Fibroblast of skin of left biceps (primary cell): ENCODE measurements around the gene KCND3.
A peak's percentile ranks its signal among the peaks of the same experiment; 100 is the strongest.

Experiments used
- DNase-seq, 2 experiments: peaks; one replicate each; pipeline ENCODE4 v3.0.0-alpha.2; 2013; ENCODE audit warnings: low read depth in 2 of 2

Gene KCND3

DNA sequence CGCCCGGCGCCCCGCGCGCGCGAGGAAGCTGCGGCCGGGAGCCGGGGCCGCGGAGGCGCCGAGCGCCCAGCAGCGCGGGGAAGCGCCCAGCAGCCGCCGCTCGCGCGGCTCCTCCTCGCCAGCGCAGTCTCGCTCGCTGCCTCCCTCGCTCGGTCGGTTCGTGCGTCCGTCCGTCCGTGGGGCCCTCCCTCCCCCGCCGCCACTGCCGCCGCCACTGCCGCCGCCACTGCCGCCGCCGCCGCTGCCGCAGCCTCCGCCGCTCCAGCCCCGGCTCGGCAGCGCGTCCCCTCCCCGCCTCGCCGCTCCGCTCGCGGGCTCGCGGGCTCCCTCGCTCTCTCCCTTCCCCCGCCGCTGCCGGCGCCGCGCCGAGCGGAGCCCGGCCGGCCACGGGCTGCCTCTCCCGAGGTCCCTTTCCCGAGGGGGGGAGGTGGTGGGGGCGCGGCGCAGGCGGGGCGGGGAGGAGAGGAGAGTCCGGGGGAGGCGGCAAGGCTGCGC lies at the start of gene KCND3:
TSS of gene KCND3 (minus strand) at position 138 of the 495 bp plus-strand sequence.
- DNase-seq, result no peak

- DNase-seq, result no peak
Measured at GRCh38 chr1:112034277-112034676, 44.8 kb upstream of the KCND3 start.

DNA sequence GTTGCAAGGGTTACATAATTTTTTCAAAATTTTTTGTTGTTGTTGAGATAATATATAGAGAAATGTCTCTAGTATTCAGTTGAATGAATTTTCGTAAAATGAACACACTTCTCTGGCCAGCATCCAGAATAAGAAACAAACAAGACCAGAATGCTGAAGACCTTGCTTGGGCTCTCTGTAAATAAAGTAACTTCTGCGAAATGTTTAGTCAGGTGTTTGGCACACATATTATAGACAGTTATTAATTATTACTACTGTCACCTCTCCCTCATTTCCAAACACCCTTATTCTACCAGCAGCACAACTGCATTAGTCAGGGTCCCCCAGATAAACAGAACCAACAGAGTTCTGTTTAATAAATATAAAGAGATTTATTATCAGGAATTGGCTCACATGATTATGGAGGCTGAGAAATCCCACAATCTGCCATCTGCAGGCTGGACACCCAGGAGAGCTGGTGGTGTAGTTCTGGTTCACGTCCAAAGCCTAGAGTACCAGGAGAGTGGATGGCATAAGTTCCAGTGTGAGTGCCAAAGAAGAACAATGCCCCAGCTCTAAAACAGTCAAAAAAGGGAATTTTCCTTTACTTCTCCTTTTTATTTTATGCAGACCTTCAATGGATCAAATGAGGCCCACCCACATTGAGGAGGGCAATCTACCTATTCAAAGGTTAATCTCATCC lies 44.1 kb upstream of the KCND3 start:
- DNase-seq, result no peak

DNA sequence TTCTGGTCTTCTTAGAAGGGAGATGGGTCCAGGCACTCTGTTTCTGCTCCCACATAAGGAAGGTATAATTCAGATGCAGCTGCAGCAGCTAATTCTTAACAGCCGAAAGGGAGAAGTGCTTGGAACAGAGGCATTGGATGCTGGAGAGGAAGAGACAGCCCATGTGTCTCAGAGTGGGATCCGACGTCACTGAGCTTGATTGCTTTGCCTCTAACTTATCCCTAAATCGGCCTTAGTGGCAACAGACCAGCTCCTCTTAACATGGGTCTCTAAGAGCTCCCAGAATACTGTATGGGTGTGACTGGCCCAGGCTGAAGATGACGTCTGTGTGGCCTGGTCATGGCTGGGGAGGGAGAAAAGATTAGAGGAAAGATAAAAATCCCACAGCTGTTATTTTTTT lies 40.7 kb upstream of the KCND3 start:
- DNase-seq, result no peak

GRCh38 chr1:112027696-112028095 lies 38.2 kb upstream of the KCND3 start:
- no peak for DNase-seq

DNA sequence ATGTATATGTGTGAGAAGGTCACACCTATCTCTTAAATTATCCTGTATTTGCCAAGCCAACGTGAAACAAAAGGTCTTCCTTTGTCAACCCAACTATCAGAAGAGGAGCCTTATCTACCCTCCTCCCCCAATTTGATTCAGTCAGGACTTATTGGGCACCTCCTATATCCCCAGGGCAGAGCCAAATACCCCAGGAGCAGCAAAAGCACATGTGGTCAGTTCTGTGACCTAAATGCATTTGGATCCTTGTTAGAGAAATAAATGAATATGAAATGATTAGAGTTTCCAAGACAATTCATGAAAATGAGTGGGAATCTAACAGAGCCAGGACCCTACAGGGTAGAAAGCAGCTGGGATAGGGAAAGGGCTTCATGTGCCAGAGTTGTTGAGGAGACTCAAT lies 37.0 kb upstream of the KCND3 start:
- DNase-seq, result no peak

- no peak for DNase-seq
Measured at GRCh38 chr1:112026016-112026415, 36.5 kb upstream of the KCND3 start.

DNA sequence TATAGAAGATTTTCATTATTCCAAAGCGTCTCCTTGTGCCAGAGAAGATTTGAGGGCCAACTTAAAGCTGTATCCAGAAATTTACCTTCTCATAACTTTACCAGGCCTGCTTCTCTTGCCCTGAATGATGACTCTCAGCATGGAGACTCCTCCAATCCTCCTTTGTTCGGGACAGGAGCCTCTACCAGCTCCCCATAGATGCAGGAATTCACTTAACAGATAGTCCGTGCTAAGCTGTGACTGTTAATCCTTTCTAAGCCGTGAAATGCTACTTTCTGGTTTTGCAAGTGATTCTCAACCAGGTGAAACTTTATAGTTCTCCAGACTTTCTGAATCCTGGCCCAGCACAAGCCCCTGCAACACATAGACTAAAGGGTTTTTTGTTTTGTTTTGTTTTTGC lies 31.8 kb upstream of the KCND3 start:
- no peak for DNase-seq

GRCh38 chr1:112017183-112017582 lies 27.7 kb upstream of the KCND3 start:
- no peak for DNase-seq

GRCh38 chr1:112012823-112013222 lies 23.4 kb upstream of the KCND3 start:
- no peak for DNase-seq

DNA sequence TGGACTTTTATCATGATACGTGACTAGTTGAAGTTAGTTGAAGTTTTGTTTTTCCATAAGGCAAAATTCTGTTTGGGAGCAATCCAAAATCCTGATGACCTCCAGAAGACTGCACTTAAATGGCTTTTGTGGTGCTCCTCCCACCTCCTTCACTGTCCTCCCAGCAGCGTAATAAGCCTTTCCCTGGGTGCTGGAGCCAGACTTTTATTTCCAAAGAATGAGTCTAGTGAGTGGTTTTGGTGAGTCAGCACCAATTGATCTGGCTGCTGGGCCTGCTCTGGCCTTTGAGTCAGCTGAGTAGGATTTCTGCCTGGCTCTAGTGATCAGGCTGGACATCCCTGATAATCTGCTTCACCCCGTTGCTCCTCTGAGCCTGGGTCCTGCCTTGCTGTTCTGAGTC lies 21.7 kb upstream of the KCND3 start:
- DNase-seq, result no peak

- DNase-seq, result no peak
Measured at GRCh38 chr1:112007169-112007568, 17.7 kb upstream of the KCND3 start.

GRCh38 chr1:112006416-112007025 lies 17.1 kb upstream of the KCND3 start:
- no peak for DNase-seq

DNA sequence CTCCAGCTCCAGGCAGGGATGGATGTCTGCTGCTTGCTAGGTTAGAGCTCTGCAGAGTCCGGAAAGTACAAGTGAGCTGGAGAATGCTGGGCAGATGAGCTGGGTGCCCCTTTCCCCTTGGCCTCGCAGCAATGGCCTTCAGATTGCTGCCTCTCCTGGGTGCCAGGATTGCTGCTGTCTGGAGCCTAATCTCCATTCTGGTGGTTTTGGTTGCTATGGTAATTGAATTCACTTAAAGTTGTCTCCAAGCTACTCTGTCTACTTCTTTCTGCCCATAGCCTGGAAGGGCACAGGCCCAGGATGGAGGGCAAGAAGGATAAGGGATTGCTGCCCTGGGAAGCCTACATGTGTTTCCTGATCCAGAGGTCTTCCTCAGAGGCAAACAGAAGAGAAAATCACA lies 14.6 kb upstream of the KCND3 start:
- no peak for DNase-seq

GRCh38 chr1:112002514-112002913 lies 13.0 kb upstream of the KCND3 start:
- DNase-seq, result no peak

DNA sequence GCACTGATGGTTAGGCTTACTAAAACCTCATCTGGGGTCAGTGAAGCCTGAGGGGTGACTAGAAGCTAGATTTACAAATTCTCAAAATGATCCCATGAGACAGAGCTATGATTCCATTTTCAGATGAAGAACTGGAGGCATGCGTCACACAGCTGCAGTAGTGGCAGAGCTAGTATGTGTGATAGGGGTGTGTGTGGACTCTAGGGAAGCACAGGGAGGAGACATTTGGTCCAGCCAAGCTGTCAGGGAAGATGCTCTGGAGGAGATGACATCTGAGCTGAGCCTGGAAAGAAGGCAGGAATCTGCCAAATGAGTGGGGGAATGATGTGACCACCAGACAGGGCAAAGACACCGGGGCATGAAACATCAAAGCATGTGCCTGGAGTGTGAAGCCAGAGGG lies 12.0 kb upstream of the KCND3 start:
- DNase-seq, result no peak

GRCh38 chr1:112000048-112000447 lies 10.6 kb upstream of the KCND3 start:
- DNase-seq, result no peak

DNA sequence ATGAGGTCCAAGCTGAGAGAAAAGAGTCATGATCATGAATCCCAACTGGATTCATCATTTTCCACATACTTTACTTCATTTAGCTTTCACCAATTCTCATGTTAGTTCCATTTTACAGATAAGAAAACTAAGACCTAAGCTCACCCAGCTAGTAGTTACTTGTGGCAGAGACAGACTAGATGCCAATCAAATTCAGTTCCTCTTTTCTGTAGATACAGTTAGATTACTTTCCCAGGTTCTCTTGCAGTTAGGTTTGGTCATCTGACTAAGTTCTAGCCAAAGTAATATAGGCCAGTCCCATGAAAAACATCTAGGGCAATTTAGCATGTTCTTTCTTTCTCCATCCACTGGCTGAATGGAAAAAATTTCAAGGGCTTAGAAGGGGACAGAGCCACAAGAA lies 8.9 kb upstream of the KCND3 start:
- no peak for DNase-seq

- DNase-seq, result no peak
Measured at GRCh38 chr1:111992476-111992875, 3.0 kb upstream of the KCND3 start.

- peak in 1 of 2 experiments; percentile 10 for DNase-seq
Measured at GRCh38 chr1:111990878-111991718, 1.6 kb upstream of the KCND3 start.

DNA sequence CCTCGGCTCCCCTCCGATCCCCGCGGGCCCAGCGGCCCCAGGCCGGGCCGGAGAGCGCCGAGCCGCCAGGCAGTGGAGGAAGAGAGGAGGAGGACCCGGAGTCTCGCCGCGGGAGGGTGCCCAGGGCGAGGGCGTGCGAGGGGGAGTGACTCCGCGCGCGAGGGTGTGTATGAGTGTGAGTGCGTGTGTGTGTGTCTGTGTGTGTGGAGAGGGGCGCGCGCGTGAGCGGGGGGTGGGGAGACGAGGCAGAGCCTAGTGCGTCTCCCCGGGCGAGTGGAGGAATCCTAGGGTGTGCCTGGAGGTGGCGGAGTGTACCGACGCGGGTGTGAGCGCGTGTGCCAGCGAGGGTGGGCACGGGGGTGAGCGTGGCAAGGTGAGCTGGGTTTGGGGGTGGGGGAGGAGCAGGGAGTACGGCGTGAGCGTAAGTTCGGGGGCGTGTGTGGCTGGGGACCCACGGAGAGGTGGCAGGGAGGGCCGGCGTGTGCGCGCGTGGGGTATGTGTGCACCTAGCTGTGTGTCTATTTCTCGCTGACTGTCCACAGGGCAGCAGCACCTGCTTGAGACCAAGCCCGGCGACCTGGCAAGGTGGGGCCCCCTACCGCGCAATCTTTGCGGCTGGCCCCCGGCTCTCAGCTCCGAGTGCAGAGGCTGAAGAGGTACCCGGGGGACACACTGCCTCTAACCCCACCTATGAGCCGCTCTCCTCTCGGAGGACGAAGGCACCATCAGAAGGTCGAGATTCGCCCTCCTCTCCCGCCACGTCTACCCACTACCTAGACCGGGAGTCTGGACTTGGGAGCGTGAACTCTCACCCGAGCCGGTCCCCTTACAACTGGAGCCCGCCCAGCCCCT lies 784 bp upstream of the KCND3 start:
- DNase-seq, result no peak
